ENCODE measurements around the gene PRRX1.

The PRRX1 gene

GRCh38 chr1:170692866-170693575 is 29.1 kb downstream of the PRRX1 start:
- no peak for DNase-seq

- DNase-seq: no peak
Measured at GRCh38 chr1:170694172-170694926, 30.4 kb downstream of the PRRX1 start.

GRCh38 chr1:170695955-170696590 is 32.1 kb downstream of the PRRX1 start:
- DNase-seq: no peak

- DNase-seq: no peak
Measured at GRCh38 chr1:170696591-170697290, 32.8 kb downstream of the PRRX1 start.

- no peak for DNase-seq
Measured at GRCh38 chr1:170697316-170697715, 33.4 kb downstream of the PRRX1 start.

DNA sequence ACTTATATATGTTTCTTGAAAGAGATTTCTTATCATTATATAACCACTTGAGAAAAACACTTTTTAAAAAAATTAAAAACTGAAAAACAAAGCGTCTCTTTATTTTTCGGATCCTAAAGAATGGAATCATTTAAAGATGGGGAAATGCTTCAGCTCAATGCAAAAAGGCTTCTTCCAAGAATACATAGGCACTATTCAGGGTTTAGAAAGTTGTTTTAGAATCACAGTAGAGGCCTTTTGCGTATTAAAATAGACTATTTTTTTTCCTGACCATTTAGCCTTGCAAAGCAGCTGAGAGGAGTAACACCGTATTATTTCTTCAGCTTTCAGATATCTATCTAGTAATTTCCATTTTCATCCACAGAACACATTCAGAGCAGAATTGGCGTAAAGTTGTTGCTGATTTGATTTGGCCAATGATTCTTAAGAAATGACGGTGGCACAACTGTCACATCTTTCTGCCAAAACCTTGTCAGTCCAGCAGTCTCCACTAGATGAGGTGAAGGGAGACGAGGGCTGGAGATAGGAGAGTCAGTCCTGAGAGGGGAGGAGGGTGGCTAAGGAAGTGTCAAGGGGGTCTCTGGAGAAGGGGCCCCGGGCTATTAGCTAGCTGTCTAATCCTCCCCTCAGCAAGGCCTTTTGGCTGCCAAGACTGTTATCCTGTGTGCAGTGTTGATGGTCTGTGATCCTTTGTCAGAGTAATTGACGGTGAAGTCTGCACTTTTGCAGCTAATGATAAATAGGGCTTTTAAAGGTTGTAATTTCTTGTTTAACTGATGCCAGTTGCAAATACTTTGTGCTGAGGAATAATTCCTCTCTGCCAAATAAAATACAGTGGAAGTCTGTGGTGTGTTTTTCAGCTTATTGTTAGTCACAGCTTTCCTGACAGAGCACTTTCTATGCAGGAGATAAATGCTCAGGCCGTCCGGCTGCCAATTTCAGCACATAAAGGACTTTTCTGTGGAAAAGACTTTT is 34.7 kb downstream of the PRRX1 start:
- no peak for DNase-seq

- no peak for DNase-seq
Measured at GRCh38 chr1:170699696-170700095, 35.8 kb downstream of the PRRX1 start.

DNA sequence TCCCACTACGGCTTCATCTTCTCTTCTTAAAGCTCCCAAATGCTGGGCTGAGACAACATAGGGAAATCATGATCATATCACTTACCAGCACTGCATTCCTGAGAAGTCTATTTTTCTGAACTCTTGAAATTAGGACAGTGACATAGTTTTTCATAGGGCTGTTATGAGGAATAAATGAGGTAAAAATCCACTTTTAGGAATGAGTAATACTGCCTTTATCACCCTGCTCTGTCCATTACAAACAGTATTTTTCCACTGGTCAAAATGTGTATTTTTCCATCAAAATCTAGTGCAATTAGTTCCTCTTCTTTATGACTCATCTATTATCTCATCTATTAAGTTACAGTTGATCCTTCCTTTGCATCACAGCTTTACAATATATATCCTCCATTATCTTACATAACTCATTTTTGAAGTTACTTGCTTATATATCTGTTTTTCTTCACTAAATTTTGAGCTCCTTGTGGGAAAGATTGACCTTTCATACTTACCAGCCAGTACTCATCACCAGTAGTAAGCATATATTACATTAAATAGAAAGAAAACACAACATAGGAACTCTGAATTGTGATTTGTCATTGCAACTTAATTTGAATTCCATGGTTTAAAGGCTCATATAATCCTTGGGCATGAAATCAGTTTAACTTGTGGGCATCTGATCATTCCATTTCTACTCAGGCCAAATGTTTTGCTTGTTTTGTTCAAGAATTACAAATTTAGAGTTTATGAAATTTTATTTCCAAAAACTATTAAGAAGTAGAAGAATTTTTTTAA is 37.1 kb downstream of the PRRX1 start:
- no peak for DNase-seq

- no peak for DNase-seq
Measured at GRCh38 chr1:170701962-170702361, 38.0 kb downstream of the PRRX1 start.

GRCh38 chr1:170703591-170703990 is 39.7 kb downstream of the PRRX1 start:
- DNase-seq: no peak

GRCh38 chr1:170704256-170704655 is 40.3 kb downstream of the PRRX1 start:
- DNase-seq: no peak

DNA sequence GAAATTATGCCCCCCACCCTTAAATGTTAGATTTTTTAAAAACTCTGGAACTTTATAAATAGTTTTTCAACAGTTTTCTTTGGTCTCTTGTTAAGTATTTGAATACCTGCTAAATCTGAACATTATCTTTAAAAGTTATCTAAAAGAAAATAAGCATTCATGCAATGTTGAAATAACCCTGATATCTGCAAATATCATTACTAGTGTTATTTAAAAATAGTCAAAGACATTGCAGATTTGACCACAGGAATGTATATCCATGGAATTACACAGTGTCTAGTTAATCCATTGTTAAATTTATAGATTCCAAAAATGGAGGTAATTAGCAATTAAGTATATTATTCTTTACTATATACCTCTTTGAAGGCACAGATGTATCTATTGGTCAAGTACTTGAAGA is 42.0 kb downstream of the PRRX1 start:
- no peak for DNase-seq

- DNase-seq: no peak
Measured at GRCh38 chr1:170707117-170707516, 43.2 kb downstream of the PRRX1 start.

DNA sequence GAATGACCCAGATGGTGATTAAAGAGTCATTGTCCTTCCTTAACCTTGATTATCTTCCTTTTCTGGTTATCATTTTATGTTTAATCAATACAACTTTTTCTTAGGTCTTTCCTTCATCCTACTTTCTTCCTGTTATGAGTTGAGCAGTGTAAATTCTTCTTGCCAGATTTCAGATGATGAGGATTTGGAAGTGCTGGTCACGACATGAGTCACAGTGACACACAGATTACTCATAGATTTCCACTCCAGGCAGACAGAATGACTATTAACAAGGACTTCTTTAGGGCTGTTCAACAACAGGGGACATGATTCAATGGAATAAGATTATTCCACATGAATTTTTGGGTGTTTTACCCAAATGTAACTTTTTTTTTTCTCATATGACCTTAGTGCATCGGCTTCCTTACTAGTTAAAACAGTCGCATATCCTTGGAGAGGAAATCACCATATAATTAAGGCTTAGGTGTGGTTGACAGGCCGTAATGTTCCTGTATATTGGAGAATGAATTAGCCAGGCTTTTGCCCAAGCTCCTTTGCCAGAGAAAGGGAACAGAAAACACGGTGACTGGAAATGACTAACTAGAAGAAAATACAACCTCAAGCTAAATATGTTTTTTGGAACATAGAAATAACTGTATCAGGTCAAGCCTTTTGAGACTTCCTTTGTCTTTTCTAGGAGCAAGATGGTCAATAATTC is 44.2 kb downstream of the PRRX1 start:
- DNase-seq: no peak

DNA sequence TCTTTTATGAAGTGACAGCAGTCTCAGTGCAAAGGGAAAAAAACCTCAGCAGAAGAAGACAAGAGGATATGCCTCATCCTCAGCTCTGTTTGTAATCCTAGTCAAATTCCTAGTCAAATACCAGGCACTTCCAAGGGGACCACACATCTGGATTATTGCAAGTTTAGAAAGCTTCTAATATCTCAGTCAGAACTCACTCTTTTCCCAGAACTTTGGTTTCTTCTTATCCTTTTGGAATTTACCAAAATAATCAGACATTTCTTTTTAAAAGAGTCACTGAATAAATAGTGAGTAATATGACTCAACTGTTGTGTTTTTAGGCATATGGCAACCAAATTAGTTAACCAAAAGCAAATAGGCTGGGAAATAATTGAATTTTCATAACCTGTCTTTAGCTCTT is 47.8 kb downstream of the PRRX1 start:
- DNase-seq: no peak

- no peak for DNase-seq
Measured at GRCh38 chr1:170714163-170714562, 50.2 kb downstream of the PRRX1 start.

GRCh38 chr1:170714938-170715337 is 51.0 kb downstream of the PRRX1 start:
- no peak for DNase-seq

DNA sequence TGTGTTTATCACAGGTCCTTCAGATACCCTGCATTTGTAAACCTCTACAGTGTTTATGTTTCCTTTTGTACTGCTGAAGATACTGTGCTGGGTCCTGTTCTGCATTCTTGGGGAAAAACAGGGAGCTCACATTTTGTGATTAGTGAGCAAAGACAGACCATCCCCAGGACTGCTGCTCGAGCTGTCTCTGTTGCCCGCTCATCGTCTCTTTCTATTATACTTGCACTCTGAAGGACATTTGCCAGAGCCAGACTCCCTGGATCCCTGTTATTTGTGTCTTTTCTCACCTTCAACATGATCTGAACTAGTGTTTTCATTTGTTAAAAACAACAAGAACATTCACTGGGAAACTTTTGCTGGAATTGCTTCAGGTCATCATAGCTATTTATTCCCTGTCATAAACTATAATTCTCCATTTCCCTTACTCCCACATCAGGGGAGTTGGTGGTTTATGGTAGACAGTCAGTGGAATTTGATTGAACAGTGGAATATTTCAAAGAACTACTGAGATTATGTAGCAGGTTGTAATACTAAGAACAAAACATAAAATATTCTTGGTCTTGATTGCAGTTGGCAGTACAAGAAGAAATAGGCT is 53.0 kb downstream of the PRRX1 start:
- DNase-seq: no peak

GRCh38 chr1:170720661-170721060 is 56.7 kb downstream of the PRRX1 start:
- no peak for DNase-seq

DNA sequence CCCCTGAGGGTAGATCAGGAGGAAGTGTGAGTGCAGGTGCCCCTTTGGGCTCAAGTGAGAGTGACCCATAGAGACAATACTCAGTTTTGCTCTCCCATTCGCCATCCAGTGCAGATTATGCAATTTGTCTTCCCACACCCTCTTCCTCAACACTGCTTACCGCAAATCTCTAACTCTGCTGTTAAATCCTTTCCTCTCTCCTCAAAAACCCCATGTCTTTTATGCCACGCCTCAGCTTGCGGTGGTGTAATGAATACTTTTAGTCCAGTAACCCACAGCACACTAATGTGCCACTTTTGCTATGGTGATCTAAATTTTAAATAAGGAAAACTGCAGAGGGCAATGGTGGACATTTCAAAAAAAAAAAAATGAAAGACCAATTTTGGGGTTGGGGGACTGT is 57.7 kb downstream of the PRRX1 start:
- DNase-seq: no peak

Measured in stimulated activated CD4-positive, alpha-beta T cell treated with anti-CD3 and anti-CD28 coated beads, Interleukin-12 subunit alpha, Interleukin-12 subunit beta, amount 100 ng/mL, for 4 hours (primary cell).